ENCODE measurements around the gene S100Z. TPM values are rescaled to one million over a fixed set of nuclear protein-coding genes. Genes with fewer than 3 reads are reported as not detected.

Gene S100Z
- total and polyA plus RNA-seq, 11 donors: 0.29 to 0.59 TPM; not detected in 9

GRCh38 chr5:76947082-76947503 lies 97.3 kb downstream of the S100Z start:
- peak in 1 of 5 donors; percentile 30 for DNase-seq
- Histone ChIP-seq H3K4me1 (peaks cover 0 to 14% (median 2%) of the 10 kb centered on the region in 12 donors), H3K36me3 (no peaks in the 10 kb centered on the region), H3K27ac (peak overlapping the region in 2 of 12 donors; percentile 47 to 57), H3K4me3 (no peak overlapping the region), H3K27me3 (peaks cover 0 to 7% (median 0%) of the 10 kb centered on the region in 9 donors), H3K9me3 (peaks cover 0 to 5% (median 0%) of the 10 kb centered on the region in 12 donors)
- WGBS, 4 donors: 19 to 29% (median 24%) methylated on average over 4 of the region's 4 CpGs
- peak in 1 of 4 donors; percentile 58 for ATAC-seq
- TF ChIP-seq CTCF (IDR thresholded peaks at IDR 0.05) (no peak), POLR2A (IDR thresholded peaks at IDR 0.05) (no peak)
- intact Hi-C loops (cut with DNase I): no loop called here

GRCh38 chr5:76952795-76953536 lies 103.2 kb downstream of the S100Z start, which contains the start of gene CRHBP:
Gene CRHBP, plus strand, starts transcription at chr5:76953045. Its CDS starts 90 bp downstream, at chr5:76953135.
- Histone ChIP-seq H3K4me3 (peak within 1 kb of the TSS; percentile 24 to 65 (median 56)), H3K27me3 (peaks cover 11 to 46% (median 18%) of the 10 kb centered on the region in 9 donors), H3K36me3 (no peaks in the 10 kb centered on the region), H3K9me3 (peaks cover 0 to 1% (median 0%) of the 10 kb centered on the region in 12 donors), H3K4me1 (peaks cover 0 to 19% (median 6%) of the 10 kb centered on the region in 12 donors), H3K27ac (peak within 1 kb of the TSS in 5 of 12 donors; percentile 2 to 74 (median 43))
- intact Hi-C loops (cut with DNase I): loop anchor here in 1 of 10 donors (5.0 kb wide), 1 partner anchor 81 kb away; no protein-coding TSS in a partner anchor
- DNase-seq (no peak), ATAC-seq (peak in 1 of 4 donors; percentile 13)
- WGBS, 4 donors: 21 to 33% (median 25%) methylated on average over 21 to 23 of the region's 23 CpGs
- no peak for TF ChIP-seq POLR2A (IDR thresholded peaks at IDR 0.05)
- no peak for TF ChIP-seq CTCF (IDR thresholded peaks at IDR 0.05)

- ATAC-seq (peak in 3 of 4 donors; percentile 41 to 62 (median 51)), DNase-seq (peak in 3 of 5 donors; percentile 9 to 59 (median 30))
- TF ChIP-seq POLR2A (IDR thresholded peaks at IDR 0.05): no peak
- TF ChIP-seq CTCF (IDR thresholded peaks at IDR 0.05): no peak
- no peaks in the 10 kb centered on the region for H3K36me3 ChIP-seq
- H3K9me3 ChIP-seq: no peaks in the 10 kb centered on the region
- peaks cover 0 to 25% (median 7%) of the 10 kb centered on the region in 12 donors for H3K4me1 ChIP-seq
- 1% methylated on average over 29 to 81 of the region's 81 CpGs for WGBS, 4 donors
- intact Hi-C loops (cut with DNase I): loop anchor here in 1 of 10 donors (5.0 kb wide), 1 partner anchor 81 kb away; no protein-coding TSS in a partner anchor
- H3K27me3 ChIP-seq: peaks cover 11 to 46% (median 18%) of the 10 kb centered on the region in 9 donors
- peak overlapping the region in 5 of 12 donors; percentile 2 to 74 (median 43) for H3K27ac ChIP-seq
- H3K4me3 ChIP-seq: peak overlapping the region; percentile 24 to 65 (median 56)
Measured at GRCh38 chr5:76953551-76954382, 104.0 kb downstream of the S100Z start.

Measured in heart left ventricle (tissue), 16 donors.